ENCODE data around the gene PDE7B.

DNA sequence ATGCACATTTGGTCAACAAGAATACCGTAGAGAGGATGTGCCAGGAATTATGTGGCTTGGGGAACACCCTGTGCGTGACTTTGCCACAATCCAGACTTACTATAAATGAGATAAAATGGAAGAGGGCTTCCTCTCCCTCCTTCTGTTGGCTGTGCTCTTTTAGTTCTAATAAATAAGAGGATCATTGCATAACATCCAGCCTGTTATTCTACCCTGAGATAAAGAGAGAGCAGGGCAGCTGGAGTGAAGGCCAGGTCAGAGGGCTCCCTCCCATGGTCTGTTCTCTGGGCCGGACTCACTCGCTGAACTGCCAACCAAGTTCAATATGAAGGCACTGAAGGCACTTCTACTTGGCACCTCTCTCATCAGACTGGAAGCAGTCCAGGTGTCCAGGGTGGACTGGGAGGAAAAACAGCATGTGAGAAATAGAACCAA, 306.9 kb downstream of the PDE7B start:
- TF ChIP-seq POLR2A (IDR thresholded peaks at IDR 0.05): no peak
- TF ChIP-seq, protein P1, sequence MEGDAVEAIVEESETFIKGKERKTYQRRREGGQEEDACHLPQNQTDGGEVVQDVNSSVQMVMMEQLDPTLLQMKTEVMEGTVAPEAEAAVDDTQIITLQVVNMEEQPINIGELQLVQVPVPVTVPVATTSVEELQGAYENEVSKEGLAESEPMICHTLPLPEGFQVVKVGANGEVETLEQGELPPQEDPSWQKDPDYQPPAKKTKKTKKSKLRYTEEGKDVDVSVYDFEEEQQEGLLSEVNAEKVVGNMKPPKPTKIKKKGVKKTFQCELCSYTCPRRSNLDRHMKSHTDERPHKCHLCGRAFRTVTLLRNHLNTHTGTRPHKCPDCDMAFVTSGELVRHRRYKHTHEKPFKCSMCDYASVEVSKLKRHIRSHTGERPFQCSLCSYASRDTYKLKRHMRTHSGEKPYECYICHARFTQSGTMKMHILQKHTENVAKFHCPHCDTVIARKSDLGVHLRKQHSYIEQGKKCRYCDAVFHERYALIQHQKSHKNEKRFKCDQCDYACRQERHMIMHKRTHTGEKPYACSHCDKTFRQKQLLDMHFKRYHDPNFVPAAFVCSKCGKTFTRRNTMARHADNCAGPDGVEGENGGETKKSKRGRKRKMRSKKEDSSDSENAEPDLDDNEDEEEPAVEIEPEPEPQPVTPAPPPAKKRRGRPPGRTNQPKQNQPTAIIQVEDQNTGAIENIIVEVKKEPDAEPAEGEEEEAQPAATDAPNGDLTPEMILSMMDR (IDR thresholded peaks at IDR 0.05): no peak

Data from Peyer's patch (tissue), 4 donors.